K562 (cell line): ENCODE results near the gene TCHH. TPM values are rescaled to one million over a fixed set of nuclear protein-coding genes. Genes with fewer than 3 reads are reported as not detected.

Experiments
- ATAC-seq: fragments of 200-7000 bp; cut with Tn5 transposase; 3 replicates; pipeline ENCODE4 v1.9.1; 2020; ENCODE audit warnings: moderate library complexity
- BruUV-seq: library from RNA; stranded (reverse); fragments of 400-500 nt; replicated peaks from 2 replicates; lab custom pipeline; 2021; lab: Mats Ljungman, UMichigan
- CTCF ChIA-PET: fragments of 300-600 bp; formaldehyde crosslinking; extraction: SDS; loops from one replicate; lab custom pipeline; 2021; ENCODE audit warnings: low intra/inter-chr PET ratio; lab: Yijun Ruan, JAX
- POLR2A ChIA-PET: fragments of 300-600, 350-650 bp; sonication (Branson Sonifier 250); formaldehyde crosslinking; extraction: SDS; loops from one replicate; lab custom pipeline; 2021; ENCODE audit warnings: antibody characterized with exemption, inconsistent platforms; lab: Yijun Ruan, JAX
- DNase-seq, 4 experiments: peaks; one replicate each; pipeline versions ENCODE4 v3.0.0 to v3.0.0-alpha.2; 2011 to 2018; ENCODE audit warnings: low spot score in 3 of 4, mixed read lengths in 3 of 4; ENCODE audit errors: extremely low read depth in 1 of 4
- FAIRE-seq: peaks from 2 replicates; lab custom pipeline; 2011; peaks lifted over from hg19 to GRCh38; lab: Jason Lieb, UNC
- H2AFZ ChIP-seq: 2 replicates; pipeline ENCODE4 v1.6.0; 2011; ENCODE audit warnings: low read depth, low read length, control low read depth, inconsistent platforms
- H3K27ac ChIP-seq: fragments of 200-600 bp; 3 replicates; pipeline ENCODE4 v1.8.0; 2011; ENCODE audit warnings: low read depth, mild to moderate bottlenecking, control low read depth, inconsistent platforms, low read length, moderate library complexity, mixed read lengths; ENCODE audit errors: extremely low read depth
- H3K27me3 ChIP-seq, 2 experiments: fragments of 300-600 bp in 1 of 2; 2 replicates in 1 of 2; 3 replicates in 1 of 2; pipeline versions ENCODE4 v1.6.0 to v1.8.0; 2011; ENCODE audit warnings: inconsistent platforms in 2 of 2, low read length in 2 of 2, mild to moderate bottlenecking in 1 of 2, mixed read lengths in 1 of 2, moderate library complexity in 1 of 2; ENCODE audit not compliant: control insufficient read depth in 2 of 2, insufficient read depth in 2 of 2
- H3K36me3 ChIP-seq: fragments of 300-600 bp; 3 replicates; pipeline ENCODE4 v1.8.0; 2011; ENCODE audit warnings: mild to moderate bottlenecking, low read length, inconsistent platforms; ENCODE audit not compliant: control insufficient read depth, insufficient read depth
- H3K4me1 ChIP-seq, 2 experiments: fragments of 200-600 bp in 1 of 2; replicated peaks in 1 of 2; 2 replicates in 1 of 2; 3 replicates in 1 of 2; pipeline versions ENCODE4 v1.5.1 to v1.8.0; 2011; ENCODE audit warnings: inconsistent platforms in 2 of 2, low read length in 2 of 2, mild to moderate bottlenecking in 1 of 2, mixed read lengths in 1 of 2, moderate library complexity in 1 of 2; ENCODE audit not compliant: control insufficient read depth in 2 of 2, insufficient read depth in 2 of 2
- H3K4me2 ChIP-seq: 2 replicates; pipeline ENCODE4 v1.6.1; 2011; ENCODE audit warnings: low read length, control low read depth, inconsistent platforms, mixed read lengths; ENCODE audit not compliant: insufficient read depth
- H3K4me3 ChIP-seq: fragments of 200-600 bp; sonication (generic), shearing (Covaris generic); 2 replicates; pipeline ENCODE4 v1.5.1; 2016; ENCODE audit warnings: control low read depth, inconsistent platforms
- H3K79me2 ChIP-seq: fragments of 200-600 bp; 3 replicates; pipeline ENCODE4 v1.8.0; 2011; ENCODE audit warnings: low read length, inconsistent platforms; ENCODE audit not compliant: control insufficient read depth, insufficient read depth
- H3K9ac ChIP-seq, 2 experiments: 2 replicates each; pipeline versions ENCODE4 v1.6.0 to v1.6.1; 2011; ENCODE audit warnings: low read depth in 2 of 2, low read length in 2 of 2, control low read depth in 1 of 2, inconsistent platforms in 1 of 2, mild to moderate bottlenecking in 1 of 2, mixed read lengths in 1 of 2; ENCODE audit not compliant: insufficient read depth in 1 of 2
- H3K9me1 ChIP-seq: one replicate; pipeline ENCODE4 v1.6.0; 2011; ENCODE audit warnings: inconsistent platforms, mild to moderate bottlenecking, low read length, moderate library complexity; ENCODE audit not compliant: control insufficient read depth, insufficient read depth
- H3K9me3 ChIP-seq: replicated peaks from 2 replicates; pipeline ENCODE4 v1.5.1; 2011; ENCODE audit warnings: low read depth, low read length, inconsistent platforms; ENCODE audit not compliant: control insufficient read depth, insufficient read depth
- H4K20me1 ChIP-seq: replicated peaks from 2 replicates; pipeline ENCODE4 v1.6.1; 2011; ENCODE audit warnings: low read length, inconsistent platforms, mixed read lengths; ENCODE audit not compliant: control insufficient read depth, insufficient read depth
- CBX5 ChIP-seq: IDR thresholded peaks from 2 replicates; pipeline ENCODE4 v1.6.1; 2014; ENCODE audit warnings: low read depth, borderline replicate concordance
- CREBBP ChIP-seq: IDR thresholded peaks from one replicate; pipeline ENCODE4 v1.6.1; 2012; ENCODE audit warnings: low read depth, mild to moderate bottlenecking, control low read depth, inconsistent platforms, low read length
- KHSRP ChIP-seq: fragments of 450-650 bp; IDR thresholded peaks from 2 replicates; pipeline ENCODE4 v1.6.1; 2017
- MCM3 ChIP-seq: fragments of 450-650 bp; IDR thresholded peaks from 2 replicates; pipeline ENCODE4 v1.6.1; 2016
- MXD1 ChIP-seq: fragments of 250-450 bp; sonication (Bioruptor Pico); IDR thresholded peaks from 2 replicates; pipeline ENCODE4 v1.8.0; 2021; ENCODE audit warnings: borderline replicate concordance, mild to moderate bottlenecking, moderate library complexity; ENCODE audit not compliant: poor library complexity, severe bottlenecking
- SMARCA5 ChIP-seq: fragments of 450-650 bp; IDR thresholded peaks from 2 replicates; pipeline ENCODE4 v1.6.1; 2016
- YBX1 ChIP-seq: fragments of 450-650 bp; IDR thresholded peaks from 2 replicates; pipeline ENCODE4 v1.7.1; 2016; ENCODE audit warnings: mild to moderate bottlenecking
- ZC3H4 ChIP-seq: sonication (generic); formaldehyde crosslinking; IDR thresholded peaks from 2 replicates; pipeline ENCODE4 v1.9.0; 2021; ENCODE audit warnings: missing genetic modification reagents, borderline replicate concordance
- ZNF12 ChIP-seq: sonication (generic); formaldehyde crosslinking; IDR thresholded peaks from 2 replicates; pipeline ENCODE4 v1.4.0; 2020; ENCODE audit warnings: mild to moderate bottlenecking, missing genetic modification reagents
- ZNF274 ChIP-seq: IDR thresholded peaks from 2 replicates; pipeline ENCODE4 v1.6.1; 2011; ENCODE audit warnings: low read depth, mild to moderate bottlenecking, low read length, moderate library complexity, borderline replicate concordance
- ZNF77 ChIP-seq: fragments of 250-450 bp; sonication (Bioruptor Pico); IDR thresholded peaks from 2 replicates; pipeline ENCODE4 v1.5.0; 2020
- WGBS: fragments of 100-300 bp; shearing (Covaris generic); methylation state at CpG from one replicate; pipeline ENCODE4 v1.1.6; 2016; ENCODE audit warnings: low coverage, mixed read lengths; ENCODE audit not compliant: insufficient coverage; ENCODE audit errors: missing lambda C conversion rate; 5-methylcytosine and 5-hydroxymethylcytosine counted together
- in situ Hi-C: fragments of 300-500 bp; cut with MboI; formaldehyde crosslinking; loops from 4 replicates; pipeline ENCODE4 v1.15.0; 2018; ENCODE audit warnings: inconsistent platforms, mixed read lengths
- intact Hi-C: fragments of 100-400 bp; cut with micrococcal nuclease; formaldehyde crosslinking; loops from 2 replicates; pipeline ENCODE4 v1.14.2; 2022
- polyA plus RNA-seq, 8 experiments: library from polyadenylated mRNA; depleted of rRNA in 4 of 8; stranded (reverse) in 5 of 8; unstranded in 3 of 8; fragments of >200 nt; fragmentation: Nextera tagmentation in 2 of 8; fragmentation: Illumina TruSeq in 1 of 8; extraction: Ambion mirVana in 2 of 8; extraction: Trizol in 1 of 8; gene quantifications; 2 replicates each; pipeline versions ENCODE4 v1.2.1 to v1.2.3, GENCODE V29; 2011 to 2014; ENCODE audit warnings: inconsistent platforms in 1 of 8, missing spikeins in 1 of 8
- total RNA-seq, 7 experiments: library from RNA; depleted of rRNA in 6 of 7; stranded (reverse); fragments of >200 nt in 6 of 7; fragmentation: Illumina TruSeq in 2 of 7; extraction: Trizol in 2 of 7; gene quantifications; 2 replicates each; pipeline versions ENCODE4 v1.2.1 to v1.2.3, GENCODE V29; 2011 to 2021; ENCODE audit warnings: low replicate concordance in 1 of 7
- TF ChIP-seq, protein P1 (sequence below): fragments of 450-650 bp; IDR thresholded peaks from 2 replicates; pipeline ENCODE4 v1.7.1; 2018; ENCODE audit warnings: mild to moderate bottlenecking, low read depth; ENCODE audit not compliant: partially characterized antibody
- TF ChIP-seq, protein P2 (sequence below): sonication (generic); formaldehyde crosslinking; IDR thresholded peaks from 2 replicates; pipeline ENCODE4 v1.8.0; 2023; ENCODE audit warnings: missing genetic modification reagents, mild to moderate bottlenecking, borderline replicate concordance

The TCHH gene
- total and polyA plus RNA-seq, 9 of the 15 experiments (the other 6 are each of a cell fraction or from before 2014, with no cell fraction given), result not detected

- TF ChIP-seq ZNF274, result no peak
Observed at GRCh38 chr1:152153996-152154395, 38.8 kb upstream of the TCHH start (continued).

DNA sequence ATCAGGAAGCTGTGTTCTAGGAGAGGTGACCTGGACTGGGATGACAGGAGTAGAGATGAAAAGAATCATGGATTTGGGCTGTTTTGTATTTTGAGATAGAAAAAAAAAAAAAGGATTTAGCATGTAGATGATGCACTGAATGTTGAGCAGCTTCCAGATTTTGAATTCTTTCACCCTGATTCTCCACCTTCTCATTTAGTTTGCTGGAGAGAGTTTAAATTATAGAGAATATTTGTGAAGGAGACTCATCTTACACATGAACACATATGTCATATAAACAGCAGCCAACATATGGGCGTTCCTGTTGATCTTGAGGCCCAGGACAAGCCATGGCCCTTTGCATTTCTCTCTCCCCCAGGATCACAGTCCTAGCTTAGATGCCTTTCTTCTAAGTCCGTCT, 36.4 kb upstream of the TCHH start:
- FAIRE-seq, result no peak
- ChIA-PET POLR2A (interaction anchor here (0.6 to 1.5 kb wide), 2 partner anchors 8 to 62 kb away, joined by 3 read pairs; no protein-coding TSS in a partner anchor), CTCF (no interaction called here)
- WGBS, result 0% methylated on average over 2 of the region's 2 CpGs
- no peaks in the 10 kb centered on the region for H3K36me3 ChIP-seq
- H3K4me3 ChIP-seq, result no peak overlapping the region
- H2AFZ ChIP-seq, result no peak overlapping the region
- no peak for DNase-seq
- no peaks in the 10 kb centered on the region for H4K20me1 ChIP-seq
- no peak for ATAC-seq
- no peaks in the 10 kb centered on the region for H3K9me3 ChIP-seq
- H3K9me1 ChIP-seq, result no peaks in the 10 kb centered on the region
- no peaks in the 10 kb centered on the region for H3K4me1 ChIP-seq
- intact Hi-C loops (no loop called here), in situ Hi-C loops (no loop called here)
- H3K27ac ChIP-seq, result no peak overlapping the region
- no peak overlapping the region for H3K4me2 ChIP-seq
- H3K9ac ChIP-seq, result no peak overlapping the region
- no peaks in the 10 kb centered on the region for H3K27me3 ChIP-seq
- no peaks in the 10 kb centered on the region; the same call in 2 of the 3 replicates for H3K79me2 ChIP-seq
- no TSS peak for BruUV-seq
- TF ChIP-seq CBX5, result no peak
- no peak for TF ChIP-seq ZNF12 (CRISPR knock-in tag)
- no peak for TF ChIP-seq MXD1 (CRISPR knock-in tag)
- TF ChIP-seq ZNF77 (CRISPR knock-in tag), result no peak
- no peak for TF ChIP-seq SMARCA5
- TF ChIP-seq KHSRP, result no peak
- TF ChIP-seq MCM3, result no peak
- TF ChIP-seq, protein P1, sequence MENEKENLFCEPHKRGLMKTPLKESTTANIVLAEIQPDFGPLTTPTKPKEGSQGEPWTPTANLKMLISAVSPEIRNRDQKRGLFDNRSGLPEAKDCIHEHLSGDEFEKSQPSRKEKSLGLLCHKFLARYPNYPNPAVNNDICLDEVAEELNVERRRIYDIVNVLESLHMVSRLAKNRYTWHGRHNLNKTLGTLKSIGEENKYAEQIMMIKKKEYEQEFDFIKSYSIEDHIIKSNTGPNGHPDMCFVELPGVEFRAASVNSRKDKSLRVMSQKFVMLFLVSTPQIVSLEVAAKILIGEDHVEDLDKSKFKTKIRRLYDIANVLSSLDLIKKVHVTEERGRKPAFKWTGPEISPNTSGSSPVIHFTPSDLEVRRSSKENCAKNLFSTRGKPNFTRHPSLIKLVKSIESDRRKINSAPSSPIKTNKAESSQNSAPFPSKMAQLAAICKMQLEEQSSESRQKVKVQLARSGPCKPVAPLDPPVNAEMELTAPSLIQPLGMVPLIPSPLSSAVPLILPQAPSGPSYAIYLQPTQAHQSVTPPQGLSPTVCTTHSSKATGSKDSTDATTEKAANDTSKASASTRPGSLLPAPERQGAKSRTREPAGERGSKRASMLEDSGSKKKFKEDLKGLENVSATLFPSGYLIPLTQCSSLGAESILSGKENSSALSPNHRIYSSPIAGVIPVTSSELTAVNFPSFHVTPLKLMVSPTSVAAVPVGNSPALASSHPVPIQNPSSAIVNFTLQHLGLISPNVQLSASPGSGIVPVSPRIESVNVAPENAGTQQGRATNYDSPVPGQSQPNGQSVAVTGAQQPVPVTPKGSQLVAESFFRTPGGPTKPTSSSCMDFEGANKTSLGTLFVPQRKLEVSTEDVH, result no peak
- no peak for TF ChIP-seq YBX1
- no peak for TF ChIP-seq CREBBP
- TF ChIP-seq, protein P2, sequence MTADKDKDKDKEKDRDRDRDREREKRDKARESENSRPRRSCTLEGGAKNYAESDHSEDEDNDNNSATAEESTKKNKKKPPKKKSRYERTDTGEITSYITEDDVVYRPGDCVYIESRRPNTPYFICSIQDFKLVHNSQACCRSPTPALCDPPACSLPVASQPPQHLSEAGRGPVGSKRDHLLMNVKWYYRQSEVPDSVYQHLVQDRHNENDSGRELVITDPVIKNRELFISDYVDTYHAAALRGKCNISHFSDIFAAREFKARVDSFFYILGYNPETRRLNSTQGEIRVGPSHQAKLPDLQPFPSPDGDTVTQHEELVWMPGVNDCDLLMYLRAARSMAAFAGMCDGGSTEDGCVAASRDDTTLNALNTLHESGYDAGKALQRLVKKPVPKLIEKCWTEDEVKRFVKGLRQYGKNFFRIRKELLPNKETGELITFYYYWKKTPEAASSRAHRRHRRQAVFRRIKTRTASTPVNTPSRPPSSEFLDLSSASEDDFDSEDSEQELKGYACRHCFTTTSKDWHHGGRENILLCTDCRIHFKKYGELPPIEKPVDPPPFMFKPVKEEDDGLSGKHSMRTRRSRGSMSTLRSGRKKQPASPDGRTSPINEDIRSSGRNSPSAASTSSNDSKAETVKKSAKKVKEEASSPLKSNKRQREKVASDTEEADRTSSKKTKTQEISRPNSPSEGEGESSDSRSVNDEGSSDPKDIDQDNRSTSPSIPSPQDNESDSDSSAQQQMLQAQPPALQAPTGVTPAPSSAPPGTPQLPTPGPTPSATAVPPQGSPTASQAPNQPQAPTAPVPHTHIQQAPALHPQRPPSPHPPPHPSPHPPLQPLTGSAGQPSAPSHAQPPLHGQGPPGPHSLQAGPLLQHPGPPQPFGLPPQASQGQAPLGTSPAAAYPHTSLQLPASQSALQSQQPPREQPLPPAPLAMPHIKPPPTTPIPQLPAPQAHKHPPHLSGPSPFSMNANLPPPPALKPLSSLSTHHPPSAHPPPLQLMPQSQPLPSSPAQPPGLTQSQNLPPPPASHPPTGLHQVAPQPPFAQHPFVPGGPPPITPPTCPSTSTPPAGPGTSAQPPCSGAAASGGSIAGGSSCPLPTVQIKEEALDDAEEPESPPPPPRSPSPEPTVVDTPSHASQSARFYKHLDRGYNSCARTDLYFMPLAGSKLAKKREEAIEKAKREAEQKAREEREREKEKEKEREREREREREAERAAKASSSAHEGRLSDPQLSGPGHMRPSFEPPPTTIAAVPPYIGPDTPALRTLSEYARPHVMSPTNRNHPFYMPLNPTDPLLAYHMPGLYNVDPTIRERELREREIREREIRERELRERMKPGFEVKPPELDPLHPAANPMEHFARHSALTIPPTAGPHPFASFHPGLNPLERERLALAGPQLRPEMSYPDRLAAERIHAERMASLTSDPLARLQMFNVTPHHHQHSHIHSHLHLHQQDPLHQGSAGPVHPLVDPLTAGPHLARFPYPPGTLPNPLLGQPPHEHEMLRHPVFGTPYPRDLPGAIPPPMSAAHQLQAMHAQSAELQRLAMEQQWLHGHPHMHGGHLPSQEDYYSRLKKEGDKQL (CRISPR knock-in tag), result no peak
- TF ChIP-seq ZC3H4 (CRISPR knock-in tag), result no peak
